Gastroesophageal sphincter (tissue), 3 donors: ENCODE data around the gene ZSCAN12.

Experiments used
- CTCF ChIP-seq, 4 experiments: fragments of 200-600 bp in 2 of 4; fragments of 450-650 bp in 2 of 4; sonication (generic) in 1 of 4; IDR thresholded peaks; one replicate each; pipeline ENCODE4 v1.5.1; 2017 to 2019; ENCODE audit warnings: antibody characterized with exemption in 4 of 4, mild to moderate bottlenecking in 2 of 4, moderate library complexity in 2 of 4
- POLR2A ChIP-seq, 2 donors: fragments of 450-650 bp; IDR thresholded peaks; one replicate each; pipeline ENCODE4 v1.6.1; 2017; ENCODE audit warnings: antibody characterized with exemption in 2 of 2, mild to moderate bottlenecking in 2 of 2, moderate library complexity in 1 of 2

- no peak for TF ChIP-seq POLR2A (IDR thresholded peaks at IDR 0.05)
- no peak for TF ChIP-seq CTCF (IDR thresholded peaks at IDR 0.05)
Observed at GRCh38 chr6:28393912-28394662, 5.5 kb downstream of the ZSCAN12 start.
